NCI-H1694 treated with DMSO at 0.1 percent for 48 hours (cell line): ENCODE results near the gene ZMYND19.
"Not testable (repeated sequence)": the region's sequence is repeated elsewhere in the genome, so short reads cannot be mapped to it uniquely, and the experiment has no call there.

ENCODE experiments used
- DNase-seq: peaks from one replicate; lab custom pipeline; 2025; lab: John Stamatoyannopoulos, UW

ZMYND19 gene

GRCh38 chr9:137590469-137591383 lies at the start of gene ZMYND19:
TSS of gene ZMYND19 (minus strand) at chr9:137590512. CDS start at chr9:137590263, 249 bp downstream.
- peak; percentile 47 for DNase-seq

- no peak for DNase-seq
These were observed 49.2 kb upstream of the ZMYND19 start for GRCh38 chr9:137639303-137640051.

GRCh38 chr9:137638680-137639079 lies 48.4 kb upstream of the ZMYND19 start:
- no peak for DNase-seq

GRCh38 chr9:137634016-137634415 lies 43.7 kb upstream of the ZMYND19 start:
- DNase-seq = no peak

- DNase-seq = no peak
These were observed 42.2 kb upstream of the ZMYND19 start for GRCh38 chr9:137632230-137633161.

GRCh38 chr9:137631345-137632229 lies 41.3 kb upstream of the ZMYND19 start:
- DNase-seq = no peak

- no peak for DNase-seq
These were observed 40.4 kb upstream of the ZMYND19 start for GRCh38 chr9:137630679-137631078.

- no peak for DNase-seq
These were observed 39.8 kb upstream of the ZMYND19 start for GRCh38 chr9:137630126-137630525.

GRCh38 chr9:137627406-137627805 lies 37.1 kb upstream of the ZMYND19 start:
- not testable (repeated sequence) for DNase-seq

- DNase-seq = no peak
These were observed 36.2 kb upstream of the ZMYND19 start for GRCh38 chr9:137626464-137626863.

- not testable (repeated sequence) for DNase-seq
These were observed 31.9 kb upstream of the ZMYND19 start for GRCh38 chr9:137622211-137622610.

GRCh38 chr9:137621131-137621757 lies 30.9 kb upstream of the ZMYND19 start:
- peak; percentile 15 for DNase-seq

GRCh38 chr9:137620581-137620980 lies 30.3 kb upstream of the ZMYND19 start:
- DNase-seq = no peak

- no peak for DNase-seq
These were observed 29.7 kb upstream of the ZMYND19 start for GRCh38 chr9:137620048-137620405.

- DNase-seq = no peak
These were observed 29.1 kb upstream of the ZMYND19 start for GRCh38 chr9:137619240-137620047.

GRCh38 chr9:137618105-137619067 lies 28.1 kb upstream of the ZMYND19 start, which contains the start of gene EHMT1:
TSS of gene EHMT1 (plus strand) at chr9:137619005. CDS start at chr9:137619029, 24 bp downstream.
- peak; percentile 68 for DNase-seq

GRCh38 chr9:137615387-137615871 lies 25.1 kb upstream of the ZMYND19 start:
- no peak for DNase-seq
